Astrocyte of the cerebellum (primary cell): Measurements from ENCODE around the gene RALGAPA2.
A peak's percentile ranks its signal among the peaks of the same experiment; 100 is the strongest.

Experiments
- DNase-seq: peaks from one replicate; pipeline ENCODE4 v3.0.0-alpha.2; 2011; ENCODE audit warnings: low read depth
- H3K4me3 ChIP-seq: 2 replicates; pipeline ENCODE4 v1.5.1; 2011; ENCODE audit warnings: mild to moderate bottlenecking, low read depth, low read length, moderate library complexity
- in situ Hi-C: cut with HindIII; loops from 2 replicates; pipeline ENCODE4 v1.10.0; 2017; ENCODE audit warnings: low sequenced_read_pairs
- TF ChIP-seq, protein P1 (sequence below): IDR thresholded peaks from 2 replicates; pipeline ENCODE4 v1.5.1; 2012; ENCODE audit warnings: low read length, low read depth, moderate library complexity, mild to moderate bottlenecking; ENCODE audit errors: missing control alignments

RALGAPA2 gene

DNA sequence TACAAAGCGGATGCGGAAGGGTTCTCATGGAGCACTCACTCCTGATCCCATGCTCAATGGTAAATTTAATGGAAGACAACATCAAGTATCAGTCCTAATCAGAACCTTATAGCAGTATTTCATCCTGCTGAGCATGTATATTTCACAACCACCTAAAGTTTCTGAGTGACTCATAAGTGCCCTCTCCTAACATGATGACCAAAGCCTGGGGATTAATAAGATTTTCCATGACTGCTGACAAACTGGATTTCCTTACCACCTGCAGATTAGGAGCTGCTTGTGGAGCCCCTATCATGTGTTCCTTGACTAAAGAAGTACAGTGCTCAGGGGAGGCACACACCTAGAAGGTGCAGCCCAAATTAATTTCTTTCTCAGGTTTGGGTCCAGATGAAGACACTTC lies 231.8 kb downstream of the RALGAPA2 start:
- in situ Hi-C loops: no loop called here
- H3K4me3 ChIP-seq: no peak overlapping the region
- TF ChIP-seq, protein P1, sequence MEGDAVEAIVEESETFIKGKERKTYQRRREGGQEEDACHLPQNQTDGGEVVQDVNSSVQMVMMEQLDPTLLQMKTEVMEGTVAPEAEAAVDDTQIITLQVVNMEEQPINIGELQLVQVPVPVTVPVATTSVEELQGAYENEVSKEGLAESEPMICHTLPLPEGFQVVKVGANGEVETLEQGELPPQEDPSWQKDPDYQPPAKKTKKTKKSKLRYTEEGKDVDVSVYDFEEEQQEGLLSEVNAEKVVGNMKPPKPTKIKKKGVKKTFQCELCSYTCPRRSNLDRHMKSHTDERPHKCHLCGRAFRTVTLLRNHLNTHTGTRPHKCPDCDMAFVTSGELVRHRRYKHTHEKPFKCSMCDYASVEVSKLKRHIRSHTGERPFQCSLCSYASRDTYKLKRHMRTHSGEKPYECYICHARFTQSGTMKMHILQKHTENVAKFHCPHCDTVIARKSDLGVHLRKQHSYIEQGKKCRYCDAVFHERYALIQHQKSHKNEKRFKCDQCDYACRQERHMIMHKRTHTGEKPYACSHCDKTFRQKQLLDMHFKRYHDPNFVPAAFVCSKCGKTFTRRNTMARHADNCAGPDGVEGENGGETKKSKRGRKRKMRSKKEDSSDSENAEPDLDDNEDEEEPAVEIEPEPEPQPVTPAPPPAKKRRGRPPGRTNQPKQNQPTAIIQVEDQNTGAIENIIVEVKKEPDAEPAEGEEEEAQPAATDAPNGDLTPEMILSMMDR: no peak
- DNase-seq: peak; percentile 26

DNA sequence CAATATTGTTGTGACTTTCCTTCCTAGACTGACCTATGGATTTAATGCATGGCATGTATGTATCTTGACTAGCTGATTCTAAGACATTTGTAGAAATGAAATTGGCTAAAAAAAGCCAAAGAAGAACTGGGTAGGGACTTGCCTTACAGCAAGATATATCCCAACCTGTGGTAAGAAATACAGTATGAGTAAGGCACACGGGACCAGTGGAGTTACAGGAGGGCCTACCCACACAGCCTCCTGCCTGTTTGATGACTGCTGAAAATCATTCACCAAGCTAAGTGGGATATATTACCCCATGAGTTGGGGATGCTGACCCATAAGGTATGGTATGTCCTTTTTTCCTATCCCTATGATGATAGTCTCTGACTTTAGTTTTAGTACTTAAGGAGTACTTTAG lies 232.3 kb downstream of the RALGAPA2 start:
- H3K4me3 ChIP-seq: no peak overlapping the region
- in situ Hi-C loops: no loop called here
- TF ChIP-seq, protein P1: no peak
- no peak for DNase-seq

DNA sequence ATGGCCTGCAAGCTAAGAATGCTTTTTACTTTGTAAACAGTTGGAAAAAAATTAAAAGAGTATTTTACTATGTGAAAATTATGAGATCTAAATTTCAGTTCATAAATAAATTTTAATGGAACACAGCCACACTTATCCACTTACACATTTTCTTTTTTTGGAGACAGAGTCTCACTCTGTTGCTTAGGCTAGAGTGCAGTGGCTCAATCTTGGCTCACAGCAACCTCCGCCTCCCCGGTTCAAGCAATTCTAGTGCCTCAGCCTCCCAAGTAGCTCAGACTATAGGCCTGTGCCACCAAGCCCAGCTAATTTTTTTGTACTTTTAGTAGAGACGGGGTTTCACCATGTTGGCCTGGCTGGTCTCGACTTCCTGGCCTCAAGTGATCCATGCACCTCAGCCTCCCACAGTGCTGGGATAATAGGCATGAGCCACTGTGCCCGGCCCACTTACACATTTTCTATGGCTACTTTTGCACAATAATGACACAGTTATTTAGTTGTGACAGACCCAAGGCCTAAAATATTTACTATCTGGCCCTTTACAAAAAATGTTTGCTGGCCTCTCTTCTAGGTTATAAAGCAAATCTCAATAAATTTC lies 234.9 kb downstream of the RALGAPA2 start:
- H3K4me3 ChIP-seq: no peak overlapping the region
- DNase-seq: no peak
- TF ChIP-seq, protein P1: no peak
- in situ Hi-C loops: no loop called here

DNA sequence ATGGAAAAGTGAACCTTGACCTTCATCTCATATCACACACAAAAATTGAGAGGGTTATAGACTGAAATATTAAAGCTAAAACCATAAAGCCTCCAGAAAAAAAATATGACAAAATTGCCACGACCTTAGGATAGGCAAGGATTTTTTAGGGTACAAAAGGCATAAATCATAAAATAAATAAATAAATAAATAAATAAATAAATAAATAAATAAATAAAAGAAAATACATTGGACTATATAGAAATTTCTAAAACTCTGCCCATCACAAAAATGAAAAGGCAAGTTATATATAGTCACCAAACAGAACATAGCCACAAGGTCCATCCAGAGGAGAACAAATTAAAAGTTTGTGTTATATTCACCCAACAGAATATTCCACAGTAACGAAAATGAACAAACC lies 235.9 kb downstream of the RALGAPA2 start:
- no peak for DNase-seq
- no peak overlapping the region for H3K4me3 ChIP-seq
- TF ChIP-seq, protein P1: no peak
- in situ Hi-C loops: no loop called here

DNA sequence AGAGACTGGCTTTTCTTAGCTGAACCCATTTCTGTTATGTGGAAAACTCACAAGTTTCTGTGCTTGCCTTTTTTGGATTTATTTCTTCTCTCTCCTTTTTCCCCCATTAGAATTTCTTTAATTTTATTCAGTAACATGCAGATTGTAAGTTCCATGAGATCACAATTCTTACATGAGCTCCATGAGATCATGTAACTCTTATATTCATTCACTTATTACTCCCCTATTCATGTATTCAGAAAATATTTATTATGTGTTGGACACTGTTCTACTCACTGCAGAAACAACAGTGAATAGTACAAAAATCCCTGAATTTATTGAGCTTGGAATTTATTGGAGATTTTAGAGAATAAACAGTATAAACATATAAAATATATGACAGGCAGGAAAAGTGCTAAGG lies 238.8 kb downstream of the RALGAPA2 start:
- DNase-seq: no peak
- in situ Hi-C loops: no loop called here
- TF ChIP-seq, protein P1: no peak
- no peak overlapping the region for H3K4me3 ChIP-seq

DNA sequence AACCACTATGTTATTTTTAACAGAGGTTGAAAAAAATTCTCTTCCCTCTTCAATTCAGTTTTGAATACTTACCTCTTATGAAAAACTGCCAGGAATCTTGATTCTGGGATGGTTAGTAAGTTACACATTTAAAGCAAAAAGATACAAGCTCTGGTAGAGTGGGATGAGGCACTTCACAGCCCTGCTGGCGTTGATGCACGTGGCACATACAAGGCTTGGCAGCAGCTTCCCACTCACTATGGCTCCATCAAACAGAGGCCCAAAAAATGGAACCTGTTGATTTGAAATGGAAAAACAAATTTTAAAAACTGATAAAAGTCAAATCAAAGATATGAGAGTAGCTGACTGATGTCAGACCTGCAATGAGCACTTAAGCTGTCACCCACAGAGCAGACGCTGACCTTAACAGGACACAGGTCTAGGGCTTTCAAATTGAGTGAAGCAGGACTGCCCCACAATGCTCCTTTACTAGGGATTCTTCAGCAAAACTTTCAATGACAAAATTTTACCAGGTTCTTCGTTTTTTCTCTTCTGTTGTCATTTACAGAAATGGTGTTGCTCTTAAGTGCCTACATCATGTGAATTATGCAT lies 239.7 kb downstream of the RALGAPA2 start:
- TF ChIP-seq, protein P1: no peak
- in situ Hi-C loops: no loop called here
- H3K4me3 ChIP-seq: no peak overlapping the region
- DNase-seq: no peak
